Suppressor macrophage treated with lipopolysaccharide for 4 hours (primary cell): ENCODE data around the gene LRFN3.
"Not testable (repeated sequence)": the region's sequence is repeated elsewhere in the genome, so short reads cannot be mapped to it uniquely, and the experiment has no call there.

Experiments used
- DNase-seq: peaks from one replicate; pipeline ENCODE4 v3.0.0-alpha.2; 2020

LRFN3 gene

DNA sequence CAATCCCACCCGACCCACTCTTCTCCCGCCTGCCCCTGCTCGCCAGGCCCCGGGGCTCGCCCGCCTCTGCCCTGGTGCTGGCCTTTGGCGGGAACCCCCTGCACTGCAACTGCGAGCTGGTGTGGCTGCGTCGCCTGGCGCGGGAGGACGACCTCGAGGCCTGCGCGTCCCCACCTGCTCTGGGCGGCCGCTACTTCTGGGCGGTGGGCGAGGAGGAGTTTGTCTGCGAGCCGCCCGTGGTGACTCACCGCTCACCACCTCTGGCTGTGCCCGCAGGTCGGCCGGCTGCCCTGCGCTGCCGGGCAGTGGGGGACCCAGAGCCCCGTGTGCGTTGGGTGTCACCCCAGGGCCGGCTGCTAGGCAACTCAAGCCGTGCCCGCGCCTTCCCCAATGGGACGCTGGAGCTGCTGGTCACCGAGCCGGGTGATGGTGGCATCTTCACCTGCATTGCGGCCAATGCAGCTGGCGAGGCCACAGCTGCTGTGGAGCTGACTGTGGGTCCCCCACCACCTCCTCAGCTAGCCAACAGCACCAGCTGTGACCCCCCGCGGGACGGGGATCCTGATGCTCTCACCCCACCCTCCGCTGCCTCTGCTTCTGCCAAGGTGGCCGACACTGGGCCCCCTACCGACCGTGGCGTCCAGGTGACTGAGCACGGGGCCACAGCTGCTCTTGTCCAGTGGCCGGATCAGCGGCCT is 4.1 kb downstream of the LRFN3 start:
- no peak for DNase-seq

DNA sequence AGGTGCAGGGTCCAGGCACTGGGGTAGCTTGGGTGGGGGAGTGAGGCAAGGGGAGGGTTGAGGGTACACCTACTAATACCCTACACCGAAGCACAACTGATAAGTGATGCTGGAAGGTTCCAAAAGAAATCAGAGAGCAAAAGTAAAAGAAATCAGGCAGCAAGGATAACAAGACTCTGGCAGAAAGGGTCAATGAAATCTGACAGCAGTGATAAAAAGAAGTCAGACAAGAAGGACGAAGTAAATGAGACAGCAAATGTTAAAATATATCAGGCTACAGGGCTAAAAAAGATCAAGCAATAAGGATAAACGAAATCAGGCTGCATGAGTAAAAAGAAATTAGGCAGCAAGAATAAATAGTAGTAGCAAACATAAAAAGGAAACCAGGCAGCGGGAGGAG is 4.7 kb downstream of the LRFN3 start:
- DNase-seq = no peak

DNA sequence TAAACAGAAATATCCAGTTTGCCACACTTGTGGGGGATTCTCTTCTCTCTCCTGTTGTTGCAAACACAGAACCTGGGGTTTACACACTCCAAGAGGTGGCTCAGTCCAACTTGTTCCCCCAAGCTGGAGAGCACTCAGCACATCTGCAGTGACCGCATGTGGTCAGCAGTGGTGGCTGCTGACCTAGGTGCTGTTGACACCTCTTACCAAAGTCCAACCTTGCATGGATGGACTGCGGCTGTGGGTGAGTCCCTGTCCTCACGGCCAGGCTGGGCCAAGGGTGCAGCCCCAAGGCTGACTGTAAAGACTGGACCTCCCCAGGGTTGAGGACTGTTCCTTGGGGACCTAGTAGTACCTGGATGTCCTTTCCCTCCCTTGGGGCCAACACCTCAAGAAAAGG is 6.1 kb downstream of the LRFN3 start:
- DNase-seq = no peak

DNA sequence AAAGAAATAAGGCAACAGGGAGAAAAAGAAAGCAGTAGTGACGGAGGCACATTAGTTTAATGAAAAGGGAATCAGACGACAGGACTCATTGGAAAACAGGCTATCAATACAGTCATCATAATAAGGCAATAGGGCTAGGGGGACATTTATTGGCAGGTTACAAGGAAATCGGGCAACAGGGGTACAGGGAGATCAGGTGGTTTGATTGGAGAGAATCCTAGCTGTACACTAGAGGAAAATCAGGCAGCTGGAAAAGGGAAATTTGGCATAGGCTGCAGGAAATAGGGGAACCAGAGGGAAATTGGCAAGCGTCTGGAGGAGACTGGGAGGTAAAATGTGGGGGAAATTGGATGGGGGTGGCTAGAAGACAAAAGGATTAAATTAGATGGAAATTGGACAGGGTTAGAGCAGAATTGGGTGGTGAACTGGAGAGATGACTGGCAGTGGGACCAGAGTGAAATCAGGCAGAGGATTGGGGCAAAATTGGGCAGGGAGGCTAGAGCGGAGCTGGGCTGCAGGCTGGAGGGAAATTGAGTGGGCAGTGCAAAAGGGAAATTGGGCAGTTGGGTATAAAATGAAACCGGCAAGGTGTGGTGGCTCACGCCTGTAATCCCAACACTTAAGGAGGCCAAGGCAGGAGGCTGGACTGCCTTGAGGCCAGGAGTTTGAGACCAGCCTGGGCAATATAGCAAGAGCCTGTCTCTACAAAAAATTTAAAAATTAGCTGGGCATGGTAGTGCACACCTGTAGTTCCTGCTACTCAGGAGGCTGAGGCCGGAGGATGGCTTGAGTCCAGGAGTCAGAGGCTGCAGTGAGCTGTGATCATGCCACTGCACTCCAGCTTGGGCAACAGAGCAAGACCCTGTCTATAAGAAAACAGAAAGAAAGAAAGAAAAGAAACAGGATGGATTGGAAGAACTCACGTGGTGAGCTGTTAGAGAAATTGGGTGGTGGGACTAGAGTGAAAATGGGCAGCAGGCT is 7.4 kb downstream of the LRFN3 start:
- DNase-seq = no peak

DNA sequence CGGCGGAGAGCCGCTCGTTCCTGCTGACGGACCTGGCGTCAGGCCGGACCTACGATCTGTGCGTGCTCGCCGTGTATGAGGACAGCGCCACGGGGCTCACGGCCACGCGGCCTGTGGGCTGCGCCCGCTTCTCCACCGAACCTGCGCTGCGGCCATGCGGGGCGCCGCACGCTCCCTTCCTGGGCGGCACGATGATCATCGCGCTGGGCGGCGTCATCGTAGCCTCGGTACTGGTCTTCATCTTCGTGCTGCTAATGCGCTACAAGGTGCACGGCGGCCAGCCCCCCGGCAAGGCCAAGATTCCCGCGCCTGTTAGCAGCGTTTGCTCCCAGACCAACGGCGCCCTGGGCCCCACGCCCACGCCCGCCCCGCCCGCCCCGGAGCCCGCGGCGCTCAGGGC is 8.4 kb downstream of the LRFN3 start:
- no peak for DNase-seq

DNA sequence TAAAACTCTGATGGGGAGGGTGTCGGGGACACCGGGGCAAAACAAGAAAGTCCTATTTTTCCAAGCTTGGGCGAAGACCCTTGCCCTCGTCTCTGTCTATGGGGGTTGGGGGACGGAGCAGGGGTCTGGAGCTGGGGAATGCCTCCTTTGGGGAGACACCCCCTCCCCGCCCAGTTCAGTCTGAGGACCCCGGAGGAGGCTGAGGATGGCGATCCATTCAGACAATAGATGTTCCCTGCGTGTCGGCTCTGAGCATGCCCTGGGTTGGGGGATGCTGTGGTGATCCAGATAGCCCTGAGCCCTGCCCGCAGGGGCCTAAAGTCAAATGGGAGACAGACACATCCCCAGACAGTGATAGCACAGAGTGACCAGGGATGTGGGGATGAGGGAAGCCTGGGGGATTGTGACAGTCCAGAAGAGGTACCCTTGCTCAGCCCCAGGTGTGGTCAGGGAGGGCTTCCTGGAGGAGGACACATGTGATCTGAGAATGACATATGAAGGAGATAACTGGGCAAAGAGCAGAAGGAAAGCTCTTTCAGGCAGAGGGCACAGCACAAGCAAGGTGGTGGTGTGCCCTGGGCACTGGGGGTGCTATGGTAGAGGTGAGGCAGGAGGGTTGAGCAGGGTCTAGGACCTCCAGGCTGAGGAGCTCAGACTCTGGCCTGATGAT is 9.1 kb downstream of the LRFN3 start:
- no peak for DNase-seq

DNA sequence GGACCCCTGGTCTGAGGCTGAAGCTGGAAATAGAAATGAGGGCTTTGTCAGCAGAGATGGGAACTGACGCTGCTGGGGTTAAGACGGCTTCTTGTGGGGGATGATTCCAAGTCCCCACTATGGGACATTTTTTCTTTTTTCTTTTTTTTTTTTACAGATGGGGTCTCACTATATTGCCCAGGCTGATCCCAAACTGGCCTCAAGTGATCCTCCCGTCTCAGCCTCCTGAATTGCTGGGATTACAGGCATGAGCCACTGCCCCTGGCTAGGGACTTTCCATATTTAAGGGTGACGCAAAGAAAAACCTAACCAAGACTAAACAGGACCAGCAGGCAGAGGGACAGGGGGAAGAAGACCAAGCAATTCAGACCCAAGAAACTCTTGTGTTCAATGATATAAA is 10.0 kb downstream of the LRFN3 start:
- no peak for DNase-seq

DNA sequence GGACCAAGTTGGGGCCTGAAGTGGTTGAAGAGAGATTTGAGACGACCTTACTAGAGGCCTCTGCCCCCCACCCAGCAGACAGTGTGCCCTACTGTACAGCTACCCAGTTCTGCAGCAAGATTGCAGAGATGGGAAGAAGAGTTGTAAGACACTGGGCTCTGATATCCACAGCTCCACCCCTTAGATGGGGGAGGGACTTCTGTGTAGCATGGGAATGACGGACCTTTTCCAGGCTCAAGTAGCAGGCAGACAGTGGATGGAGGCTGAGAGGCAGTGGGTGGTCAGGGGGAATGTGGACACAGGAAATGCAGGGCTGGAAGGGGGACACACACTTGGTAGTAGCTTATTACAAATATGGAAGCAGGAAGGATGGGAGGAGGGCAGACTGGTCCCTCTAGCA is 13.0 kb downstream of the LRFN3 start:
- no peak for DNase-seq

DNA sequence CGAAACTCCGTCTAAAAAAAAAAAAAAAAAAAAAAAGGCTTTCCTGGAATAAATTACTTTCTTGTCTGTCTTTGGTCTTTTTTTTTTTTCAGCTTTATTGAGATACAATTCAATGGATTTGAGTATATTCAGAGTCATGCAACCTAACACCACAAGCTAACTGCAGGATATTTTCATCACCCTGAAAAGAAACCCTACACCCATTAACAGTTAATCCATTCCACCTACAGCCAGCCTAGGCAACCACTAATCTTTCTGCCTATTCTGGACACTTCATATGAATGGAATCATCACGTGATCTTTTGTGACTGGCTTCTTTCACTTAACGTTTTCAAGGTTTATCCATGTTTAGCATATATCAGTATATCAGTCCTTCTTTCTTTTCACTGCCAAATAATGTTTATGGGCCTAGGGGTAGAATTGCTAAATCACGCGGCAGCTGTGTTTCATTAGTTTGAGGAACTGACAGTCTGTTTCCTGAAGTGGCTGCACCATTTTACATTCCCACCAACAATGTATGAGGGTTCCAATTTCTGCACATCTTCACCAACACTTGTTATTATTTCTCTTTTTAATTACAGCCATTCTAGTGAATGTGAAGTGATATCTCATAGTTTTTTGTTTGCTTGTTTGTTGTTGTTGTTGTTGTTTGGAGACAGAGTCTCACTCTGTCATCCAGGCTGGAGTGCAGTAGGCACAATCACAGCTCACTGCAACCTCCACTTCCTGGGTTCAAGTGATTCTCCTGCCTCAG is 19.9 kb downstream of the LRFN3 start:
- DNase-seq = no peak

DNA sequence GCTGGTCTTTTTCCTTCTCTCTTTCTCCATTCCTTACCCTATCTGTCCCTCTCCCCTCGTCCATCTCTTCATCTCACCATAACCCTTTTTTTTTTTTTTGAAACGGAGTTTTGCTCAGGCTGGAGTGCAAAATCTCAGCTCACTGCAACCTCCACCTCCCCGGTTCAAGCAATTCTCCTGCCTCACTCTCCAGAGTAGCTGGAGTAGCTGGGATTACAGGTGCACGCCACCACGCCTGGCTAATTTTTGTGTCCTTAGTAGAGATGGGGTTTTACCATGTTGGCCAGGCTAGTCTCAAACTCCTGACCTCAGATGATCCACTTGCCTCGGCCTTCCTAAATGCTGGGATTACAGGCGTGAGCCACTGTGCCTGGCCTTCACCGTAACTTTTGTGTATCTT is 21.2 kb downstream of the LRFN3 start:
- not testable (repeated sequence) for DNase-seq

DNA sequence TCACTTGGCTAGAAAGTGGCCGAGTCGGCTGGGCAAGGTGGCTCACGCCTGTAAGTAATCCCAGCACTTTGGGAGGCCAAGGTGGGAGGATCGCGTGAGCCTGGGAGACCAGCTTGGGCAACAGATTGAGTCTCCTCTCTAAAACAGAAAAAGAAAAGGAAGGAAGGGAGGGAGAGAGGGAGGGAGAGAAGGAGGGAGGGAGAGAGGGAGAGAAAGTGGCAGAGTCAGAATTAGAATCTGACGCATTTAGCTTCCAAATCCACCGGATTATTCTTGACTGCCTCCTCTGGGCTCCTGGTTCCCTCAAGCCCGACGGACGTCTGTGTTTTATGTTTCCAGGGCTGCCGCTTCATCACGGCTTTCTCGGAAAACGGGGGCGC is 22.5 kb downstream of the LRFN3 start:
- DNase-seq = no peak

DNA sequence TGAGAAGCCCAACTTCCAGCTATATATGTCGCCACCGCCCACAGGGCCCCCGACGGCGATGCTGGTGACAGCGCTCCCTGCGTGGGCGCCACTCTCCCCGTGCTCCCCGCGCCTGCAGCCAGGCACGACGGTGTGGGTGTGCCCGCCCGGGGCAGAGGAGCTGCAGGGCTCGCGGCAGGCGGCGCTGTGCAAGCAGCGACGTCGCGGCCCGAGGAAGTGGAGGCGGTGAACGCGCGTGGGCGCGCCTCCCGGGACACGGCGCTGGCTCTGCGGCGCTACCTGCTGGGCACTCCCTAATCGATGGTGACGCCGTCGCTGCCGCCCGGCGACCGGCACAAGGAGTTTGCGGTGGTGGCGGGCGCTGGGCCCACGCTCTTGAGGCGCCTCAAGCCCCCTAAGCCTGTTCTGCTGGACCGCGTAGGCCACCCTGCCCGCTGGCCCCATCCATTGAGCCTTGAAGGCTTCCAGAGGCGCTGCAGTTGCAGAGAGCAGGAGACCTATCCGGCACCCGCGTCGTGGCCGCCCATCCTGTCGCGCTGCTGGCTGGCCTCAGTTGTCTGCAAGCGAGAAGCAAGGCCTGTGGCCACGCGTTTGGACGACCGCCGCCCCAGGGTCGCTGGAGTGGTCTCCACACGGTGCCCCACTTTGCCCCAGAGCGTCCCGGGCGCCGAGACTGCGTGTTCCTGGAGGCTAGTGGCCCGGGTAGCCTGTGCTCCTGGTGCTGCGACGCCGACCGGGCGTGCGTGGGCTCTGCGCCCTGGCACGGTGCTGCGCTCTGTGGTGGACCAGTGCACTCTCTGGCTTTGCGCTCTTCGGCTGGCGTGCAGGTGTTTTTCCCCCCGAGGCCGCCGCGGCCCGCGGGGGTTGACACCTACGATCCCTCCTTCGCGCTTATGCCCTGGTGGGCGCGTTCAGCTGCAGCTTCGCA is 23.1 kb downstream of the LRFN3 start:
- DNase-seq = peak; percentile 56

DNA sequence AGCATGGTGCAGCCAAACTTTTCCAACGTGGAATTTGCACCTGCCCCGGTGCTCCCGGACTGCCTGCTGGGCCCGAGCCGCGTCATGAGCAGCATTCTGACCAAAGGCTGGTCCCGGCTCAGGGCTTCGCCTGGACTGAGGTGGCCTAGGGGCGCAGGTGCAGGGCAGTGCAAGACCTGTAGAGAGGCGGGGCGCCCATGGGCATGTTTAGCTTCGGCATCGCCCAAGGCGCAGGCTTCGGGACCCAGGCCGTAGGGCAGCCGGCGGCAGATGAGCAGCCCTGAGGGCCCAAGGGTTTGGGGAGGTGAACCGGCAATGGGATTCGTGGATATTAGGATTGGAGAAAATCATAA is 23.8 kb downstream of the LRFN3 start:
- no peak for DNase-seq

DNA sequence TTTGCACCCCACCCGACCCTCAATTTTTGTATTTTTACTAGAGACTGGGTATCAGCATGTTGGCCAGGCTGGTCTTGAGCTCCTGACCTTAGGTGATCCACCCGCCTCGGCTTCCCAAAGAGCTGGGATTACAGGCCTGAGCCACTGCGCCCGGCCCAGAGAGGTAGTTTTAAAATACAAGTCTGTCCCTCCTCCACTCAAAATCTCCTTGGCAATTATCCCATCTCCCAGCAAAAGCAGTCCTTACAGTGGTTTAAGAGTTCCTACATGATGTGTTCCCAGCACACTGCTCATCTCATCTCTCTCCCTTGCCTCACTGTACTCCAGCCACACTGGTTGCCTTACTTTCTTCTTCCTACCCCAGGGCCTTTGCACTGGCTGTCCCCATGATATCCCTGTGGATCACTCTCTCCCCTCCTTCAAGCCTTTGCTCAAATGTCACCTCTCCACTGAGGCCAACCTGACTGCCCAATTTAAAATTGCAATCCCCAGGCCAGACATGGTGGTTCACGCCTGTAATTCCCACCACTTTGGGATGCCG is 24.3 kb downstream of the LRFN3 start:
- no peak for DNase-seq

DNA sequence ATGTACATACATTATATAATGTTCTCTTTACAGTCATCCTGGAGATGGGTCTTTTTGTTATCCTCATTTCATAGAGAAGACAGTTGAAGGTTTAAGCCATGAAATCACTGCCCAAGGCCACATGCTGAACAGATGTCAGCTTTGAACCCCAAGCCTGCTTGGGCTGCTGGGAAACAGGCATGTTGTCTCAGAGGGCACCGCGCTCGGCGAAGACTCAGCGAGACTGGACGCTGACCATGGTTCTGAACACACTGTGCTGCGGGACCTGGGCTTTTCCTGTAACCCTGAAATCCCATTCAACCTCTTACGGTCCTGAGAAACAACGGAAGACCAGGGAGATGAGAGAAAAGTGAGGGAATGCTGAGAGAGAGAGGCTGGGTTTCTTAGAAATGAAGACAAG is 27.3 kb downstream of the LRFN3 start:
- DNase-seq = peak; percentile 45

DNA sequence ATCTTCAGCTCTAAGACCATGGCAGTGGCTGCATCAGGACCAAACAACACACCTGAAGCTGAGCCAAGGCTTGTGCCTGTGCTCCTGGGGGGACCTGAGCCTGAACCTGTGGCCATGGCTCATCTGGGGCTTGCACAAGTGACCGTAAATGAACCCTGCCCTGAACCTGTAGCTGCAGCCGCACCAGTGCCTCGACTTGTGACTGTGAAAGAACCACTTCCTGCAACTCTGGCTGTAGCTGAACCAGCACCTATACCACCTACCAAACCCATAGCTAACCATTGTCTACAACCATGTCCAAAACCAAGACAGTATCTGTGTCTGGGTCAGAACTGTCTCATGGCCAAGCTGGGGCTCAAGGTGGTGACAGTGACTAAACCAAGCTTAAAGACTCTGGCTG is 30.6 kb downstream of the LRFN3 start:
- no peak for DNase-seq

DNA sequence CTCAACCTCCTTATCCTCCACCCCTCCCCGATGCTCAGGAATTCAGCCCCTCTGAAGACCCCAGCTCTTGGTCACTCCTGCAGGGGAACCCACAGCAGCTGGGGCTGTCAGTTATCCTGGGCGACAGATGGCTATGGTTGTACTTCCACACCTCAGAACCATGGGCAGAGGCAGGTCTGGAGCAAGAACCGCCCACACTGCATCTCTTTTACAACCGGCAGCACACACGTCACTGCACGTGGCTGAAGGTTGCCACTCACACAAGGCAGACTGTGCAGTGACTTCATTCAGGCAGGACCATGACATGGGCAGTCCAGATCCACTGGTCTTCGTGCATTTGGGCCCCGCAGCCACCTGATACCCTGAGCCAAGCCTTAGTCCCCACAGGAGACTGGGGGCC is 37.3 kb downstream of the LRFN3 start:
- DNase-seq = peak; percentile 6

DNA sequence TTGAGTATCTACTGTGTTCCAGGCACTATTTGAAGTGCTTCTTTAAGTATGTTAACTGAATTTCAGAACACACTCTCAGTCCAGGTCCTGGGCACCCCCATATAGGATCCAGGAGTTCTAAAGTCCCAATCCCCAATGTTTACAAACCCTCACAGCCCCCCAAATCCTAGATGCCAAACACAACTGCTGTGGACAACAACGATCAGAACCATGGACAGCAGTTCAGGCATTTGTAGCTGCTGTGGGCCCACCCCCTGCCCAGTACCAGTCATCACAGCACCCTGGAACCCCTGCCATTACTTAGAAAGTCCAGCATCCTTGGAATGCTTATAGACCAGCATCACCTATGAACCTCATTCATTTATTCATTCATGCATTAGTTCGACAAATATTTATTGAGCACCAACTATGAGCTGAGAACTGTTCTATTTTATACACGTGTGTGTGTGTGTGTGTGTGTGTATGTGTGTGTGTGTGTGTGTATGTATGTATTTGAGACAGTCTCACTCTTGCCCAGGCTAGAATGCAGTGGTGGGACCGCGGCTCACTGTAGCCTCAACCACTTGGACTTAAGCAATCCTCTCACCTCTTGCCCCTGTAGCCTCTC is 39.5 kb downstream of the LRFN3 start:
- DNase-seq = peak; percentile 21

DNA sequence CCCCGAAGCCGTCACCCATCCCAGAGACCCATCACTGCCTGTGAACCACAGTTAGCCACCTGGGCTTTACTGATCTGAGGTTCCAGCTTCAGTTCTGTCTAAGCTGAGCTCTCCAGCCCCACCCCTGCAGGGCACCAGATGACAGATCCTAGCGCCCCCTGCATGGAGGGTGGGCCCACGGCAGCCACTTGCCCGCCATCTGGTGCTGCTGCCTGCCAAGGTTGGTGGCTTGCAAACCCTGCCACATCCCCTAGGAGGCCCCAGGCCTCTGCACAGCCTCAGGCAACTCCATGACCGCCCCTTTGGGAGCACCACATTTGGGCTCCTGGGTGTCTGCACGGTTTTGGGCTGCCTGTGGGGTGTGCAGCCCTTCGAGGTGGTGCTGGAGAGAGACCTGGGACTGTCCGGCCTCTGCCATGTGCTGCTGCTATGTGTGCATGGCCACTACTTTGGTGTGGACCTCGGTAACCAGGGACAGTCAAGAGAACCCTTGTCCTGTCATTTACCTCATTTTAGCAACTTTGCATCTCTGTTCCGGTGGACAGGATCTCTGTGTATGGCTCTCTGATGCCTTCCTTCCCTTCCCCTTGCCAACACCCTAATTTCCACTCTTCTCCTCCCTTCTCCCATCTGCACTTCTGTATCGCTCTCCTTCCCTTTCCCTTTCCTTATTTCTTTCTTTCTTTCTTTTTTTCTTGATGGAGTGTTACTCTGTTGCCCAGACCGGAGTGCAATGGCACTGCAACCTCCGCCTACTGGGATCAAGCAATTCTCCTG is 41.5 kb downstream of the LRFN3 start:
- peak; percentile 9 for DNase-seq

DNA sequence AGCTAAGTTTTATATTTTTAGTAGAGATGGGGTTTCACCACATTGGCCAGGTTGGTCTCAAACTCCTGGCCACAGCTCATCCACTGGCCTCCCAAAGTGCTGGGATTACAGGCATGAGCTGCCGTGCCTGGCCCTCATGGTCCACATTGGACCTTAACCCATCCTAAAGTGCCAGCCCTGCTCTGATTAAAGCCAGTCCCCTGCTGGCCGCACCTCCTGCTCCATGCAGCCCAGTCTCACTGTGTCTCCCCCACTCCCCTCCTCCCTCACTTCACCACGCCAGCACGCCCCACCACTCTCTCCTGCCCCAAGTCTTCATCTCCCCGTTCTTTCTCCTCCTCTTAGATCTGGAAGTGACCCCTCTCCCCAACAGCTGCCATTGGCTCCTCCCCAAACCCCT is 42.1 kb downstream of the LRFN3 start:
- DNase-seq = no peak
